ENCODE measurements around the gene CDC25C.

CDC25C gene

DNA sequence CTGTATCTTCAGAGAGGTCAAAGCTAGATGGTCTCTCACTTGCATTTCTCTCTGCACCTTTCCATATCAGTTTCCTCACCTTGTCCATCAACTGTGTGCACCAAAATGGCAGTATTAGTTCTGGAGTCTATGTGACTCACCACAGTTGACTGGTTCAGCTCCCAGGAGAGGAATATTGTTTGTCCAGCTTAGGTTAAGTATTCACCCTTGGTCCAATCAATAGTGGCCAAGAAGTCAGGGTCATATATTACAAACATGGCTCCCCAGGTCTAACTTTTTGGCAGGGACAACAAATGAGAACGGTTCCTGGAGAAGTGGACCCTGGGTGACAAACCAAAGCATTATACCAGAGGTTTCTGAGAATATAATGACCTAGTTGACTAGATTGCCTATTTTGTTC lies 93.6 kb downstream of the CDC25C start:
- H3K36me3 ChIP-seq = no peaks in the 10 kb centered on the region
- peaks cover 89% of the 10 kb centered on the region for H3K27me3 ChIP-seq
- H3K9me3 ChIP-seq = no peaks in the 10 kb centered on the region
- no peaks in the 10 kb centered on the region for H3K4me1 ChIP-seq
- no peak for DNase-seq
- no peak overlapping the region for H3K4me3 ChIP-seq (ENCODE audit: low read depth, low read length)
- TF ChIP-seq, protein P1, sequence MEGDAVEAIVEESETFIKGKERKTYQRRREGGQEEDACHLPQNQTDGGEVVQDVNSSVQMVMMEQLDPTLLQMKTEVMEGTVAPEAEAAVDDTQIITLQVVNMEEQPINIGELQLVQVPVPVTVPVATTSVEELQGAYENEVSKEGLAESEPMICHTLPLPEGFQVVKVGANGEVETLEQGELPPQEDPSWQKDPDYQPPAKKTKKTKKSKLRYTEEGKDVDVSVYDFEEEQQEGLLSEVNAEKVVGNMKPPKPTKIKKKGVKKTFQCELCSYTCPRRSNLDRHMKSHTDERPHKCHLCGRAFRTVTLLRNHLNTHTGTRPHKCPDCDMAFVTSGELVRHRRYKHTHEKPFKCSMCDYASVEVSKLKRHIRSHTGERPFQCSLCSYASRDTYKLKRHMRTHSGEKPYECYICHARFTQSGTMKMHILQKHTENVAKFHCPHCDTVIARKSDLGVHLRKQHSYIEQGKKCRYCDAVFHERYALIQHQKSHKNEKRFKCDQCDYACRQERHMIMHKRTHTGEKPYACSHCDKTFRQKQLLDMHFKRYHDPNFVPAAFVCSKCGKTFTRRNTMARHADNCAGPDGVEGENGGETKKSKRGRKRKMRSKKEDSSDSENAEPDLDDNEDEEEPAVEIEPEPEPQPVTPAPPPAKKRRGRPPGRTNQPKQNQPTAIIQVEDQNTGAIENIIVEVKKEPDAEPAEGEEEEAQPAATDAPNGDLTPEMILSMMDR (IDR thresholded peaks at IDR 0.05; ENCODE audit: low read depth, low read length) = no peak

All from BE2C (cell line).